Inflammatory macrophage treated with lipopolysaccharide for 4 hours (primary cell): ENCODE measurements around the gene FBXL20.
A peak's percentile ranks its signal among the peaks of the same experiment; 100 is the strongest.

Source experiments
- DNase-seq: peaks from one replicate; pipeline ENCODE4 v3.0.0-alpha.2; 2020

Gene FBXL20

GRCh38 chr17:39223907-39224777 is 177.3 kb downstream of the FBXL20 start:
- DNase-seq, result no peak

GRCh38 chr17:39222866-39223834 is 178.3 kb downstream of the FBXL20 start:
- no peak for DNase-seq

- DNase-seq, result no peak
Measured at GRCh38 chr17:39222151-39222550, 179.3 kb downstream of the FBXL20 start.

GRCh38 chr17:39221572-39221971 is 179.9 kb downstream of the FBXL20 start:
- DNase-seq, result no peak

GRCh38 chr17:39219647-39220154 is 181.7 kb downstream of the FBXL20 start:
- no peak for DNase-seq

- no peak for DNase-seq
Measured at GRCh38 chr17:39218906-39219305, 182.5 kb downstream of the FBXL20 start.

- DNase-seq, result no peak
Measured at GRCh38 chr17:39217734-39218369, 183.6 kb downstream of the FBXL20 start.

GRCh38 chr17:39213852-39214251 is 187.6 kb downstream of the FBXL20 start:
- DNase-seq, result no peak

- DNase-seq, result no peak
Measured at GRCh38 chr17:39212841-39213480, 188.5 kb downstream of the FBXL20 start.

- DNase-seq, result no peak
Measured at GRCh38 chr17:39212195-39212810, 189.1 kb downstream of the FBXL20 start.

- DNase-seq, result no peak
Measured at GRCh38 chr17:39210093-39210434, 191.4 kb downstream of the FBXL20 start.

GRCh38 chr17:39209317-39210092 is 191.9 kb downstream of the FBXL20 start:
- peak; percentile 73 for DNase-seq

GRCh38 chr17:39208893-39209292 is 192.5 kb downstream of the FBXL20 start:
- peak; percentile 26 for DNase-seq

GRCh38 chr17:39208136-39208535 is 193.3 kb downstream of the FBXL20 start:
- DNase-seq, result no peak

GRCh38 chr17:39205112-39205526 is 196.3 kb downstream of the FBXL20 start:
- DNase-seq, result no peak

GRCh38 chr17:39204245-39204644 is 197.2 kb downstream of the FBXL20 start:
- DNase-seq, result no peak
